CD4-positive, alpha-beta T cell treated with Interleukin-15 for 1 hour (primary cell): ENCODE results near the gene FAM78B.

Experiments used
- DNase-seq: peaks from one replicate; pipeline ENCODE4 v3.0.0-alpha.2; 2020

FAM78B gene

DNA sequence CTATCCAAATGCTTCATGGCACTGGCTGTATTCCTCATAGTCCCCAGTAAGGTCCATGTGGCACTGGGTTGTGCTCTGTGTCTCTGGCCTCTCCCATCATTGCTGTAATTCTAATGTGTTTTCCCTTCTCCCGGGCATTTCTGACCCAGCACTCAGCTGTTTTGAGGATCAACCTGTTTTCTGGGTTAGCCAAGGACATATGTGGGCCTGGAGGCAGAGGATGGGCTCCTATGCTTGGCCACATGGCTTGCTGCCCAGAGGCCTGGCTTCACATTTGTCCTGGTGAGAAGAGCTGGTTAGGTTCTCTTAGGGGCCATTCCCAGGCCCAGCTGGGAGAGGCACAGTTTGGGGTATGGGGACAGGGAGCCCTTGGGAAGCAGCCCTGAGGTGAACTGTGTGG is 103.1 kb downstream of the FAM78B start:
- DNase-seq = no peak

DNA sequence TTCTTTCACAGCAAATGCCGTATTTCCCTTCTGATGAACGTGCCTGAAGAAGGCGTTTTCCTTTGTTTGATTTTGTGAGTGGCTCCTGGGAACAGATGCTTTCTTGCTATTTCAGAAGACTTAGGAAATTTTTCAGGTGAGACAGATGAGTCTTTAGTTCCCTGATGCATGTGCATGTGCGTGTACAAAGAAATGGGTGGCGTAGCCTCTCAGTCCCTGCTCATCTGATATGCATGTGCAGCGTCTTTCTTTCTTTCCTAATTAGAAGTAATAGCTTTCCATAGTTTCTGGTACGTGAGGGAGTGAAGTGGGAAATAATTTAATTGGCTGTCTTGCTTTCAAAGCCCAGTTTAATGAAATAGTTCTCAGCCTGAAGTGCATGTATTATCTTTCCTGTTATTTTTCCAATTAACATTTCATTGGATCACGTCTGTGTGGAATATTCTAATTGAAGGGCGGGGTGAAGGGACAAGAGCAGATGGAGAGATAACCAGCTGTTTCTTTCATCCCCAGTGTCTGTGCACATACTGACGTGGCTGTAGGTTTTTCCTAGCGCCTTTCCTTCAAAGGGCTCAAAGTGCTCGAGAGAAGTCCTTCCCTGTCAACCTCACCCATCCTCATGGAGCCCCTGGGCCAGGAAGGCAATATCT is 104.3 kb downstream of the FAM78B start:
- DNase-seq = no peak

DNA sequence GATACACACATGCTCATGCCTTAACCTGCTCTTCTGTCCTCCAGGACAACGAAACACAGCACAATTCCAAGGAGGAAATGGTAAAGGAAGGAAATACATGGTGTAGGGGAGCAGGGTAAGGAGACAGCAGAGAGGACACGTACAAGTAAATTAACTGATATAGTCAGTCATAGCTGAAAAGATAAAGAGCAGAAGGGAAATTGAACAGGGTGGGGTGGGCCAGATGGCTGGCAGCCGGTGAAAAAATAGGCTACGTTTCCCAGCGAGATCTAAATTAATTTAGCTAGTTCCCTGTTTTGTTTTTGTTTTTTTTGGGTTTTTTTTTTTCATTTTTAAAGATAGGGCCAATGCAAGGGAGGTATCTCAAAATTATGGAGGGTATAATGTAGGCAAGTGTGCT is 109.2 kb downstream of the FAM78B start:
- DNase-seq = no peak

DNA sequence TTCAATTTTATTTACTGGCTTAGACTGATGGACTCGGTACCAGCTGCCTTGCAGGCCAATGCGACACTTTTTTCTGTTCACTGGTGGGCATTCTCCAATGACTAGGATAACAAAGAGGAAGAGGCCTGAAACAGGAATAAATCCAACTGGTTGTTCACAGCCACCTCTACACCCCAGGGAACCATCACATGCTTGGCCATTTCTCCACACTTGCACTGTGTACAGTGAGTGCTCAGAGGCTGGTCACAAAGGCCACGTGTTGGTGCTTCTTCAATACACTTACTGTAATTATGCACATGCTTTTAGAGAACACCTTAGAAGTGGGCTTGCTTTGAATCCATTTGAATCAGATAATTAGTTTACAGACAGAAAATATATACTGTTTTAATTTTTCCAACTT is 113.4 kb downstream of the FAM78B start:
- no peak for DNase-seq

DNA sequence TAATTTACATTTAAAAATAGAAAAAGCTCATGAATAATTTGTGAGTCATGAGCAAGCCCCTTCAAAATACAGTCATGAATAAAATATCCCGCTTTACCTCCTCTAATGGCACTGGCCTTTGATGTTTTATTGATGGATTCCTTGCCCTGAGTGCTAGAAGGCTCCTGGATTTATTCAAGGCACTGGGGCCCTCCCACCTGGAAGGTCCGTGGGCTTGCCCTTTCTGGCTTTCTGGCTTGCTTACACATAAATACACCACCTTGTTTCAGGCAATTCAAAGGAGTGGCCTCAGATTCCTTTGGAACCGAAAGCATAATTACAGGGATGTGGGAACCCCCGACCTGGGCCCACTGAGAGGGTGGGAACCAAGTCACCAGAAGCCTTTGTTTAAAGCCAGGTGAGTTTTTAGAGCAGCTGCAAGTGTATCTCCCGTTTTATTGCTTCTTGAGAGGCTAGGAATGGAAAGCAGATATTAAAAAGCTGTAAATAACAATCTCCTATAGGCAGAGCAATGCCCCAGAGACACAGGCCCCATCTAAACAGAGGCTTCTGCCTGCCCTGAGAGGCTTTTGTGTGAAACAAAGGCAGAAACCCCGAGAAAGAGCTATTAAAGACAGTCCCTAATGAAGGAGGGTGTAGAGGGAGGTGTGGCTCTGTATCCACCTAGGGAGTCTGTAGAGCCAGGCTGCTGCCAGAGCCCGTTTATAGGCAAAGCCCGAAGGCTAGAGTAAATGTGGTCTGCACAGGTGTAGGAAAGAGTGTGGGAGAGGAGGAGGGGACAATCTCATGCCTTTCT is 126.4 kb downstream of the FAM78B start:
- no peak for DNase-seq

DNA sequence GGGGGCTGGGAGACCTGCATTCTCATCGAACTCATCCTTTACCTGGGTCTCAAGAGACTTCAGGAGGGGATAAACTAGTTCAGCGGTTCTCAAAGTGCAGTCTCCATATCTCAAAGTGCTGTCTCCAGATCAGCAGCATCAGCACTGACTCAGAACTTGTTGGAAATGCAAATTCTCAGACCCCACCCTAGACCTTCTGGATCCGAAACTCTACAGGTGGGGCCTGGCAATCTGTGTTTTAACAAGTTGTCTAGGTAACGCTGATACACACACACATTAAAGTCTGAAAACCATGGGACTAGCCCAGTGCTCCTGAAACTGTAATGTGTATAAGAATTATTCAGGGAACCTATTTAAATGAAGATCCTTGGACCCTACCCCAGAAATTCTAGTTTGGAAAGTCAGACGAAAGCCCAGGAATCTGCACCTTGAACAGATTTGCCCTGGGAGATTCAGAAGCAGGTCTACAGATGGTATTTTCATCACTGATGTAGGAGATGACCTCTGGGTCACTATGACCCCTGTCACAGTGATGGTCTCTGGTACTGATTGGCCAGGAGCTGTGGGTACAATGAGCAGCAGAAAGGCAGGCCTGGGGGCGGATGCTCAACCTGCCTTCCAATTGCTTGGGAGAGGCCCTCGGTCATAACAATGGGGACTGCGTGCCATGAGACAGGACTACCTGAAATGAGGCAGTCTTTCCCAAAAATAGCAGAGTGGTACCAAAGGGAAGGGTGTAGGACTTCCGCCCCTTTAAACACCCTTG is 127.2 kb downstream of the FAM78B start:
- DNase-seq = no peak

DNA sequence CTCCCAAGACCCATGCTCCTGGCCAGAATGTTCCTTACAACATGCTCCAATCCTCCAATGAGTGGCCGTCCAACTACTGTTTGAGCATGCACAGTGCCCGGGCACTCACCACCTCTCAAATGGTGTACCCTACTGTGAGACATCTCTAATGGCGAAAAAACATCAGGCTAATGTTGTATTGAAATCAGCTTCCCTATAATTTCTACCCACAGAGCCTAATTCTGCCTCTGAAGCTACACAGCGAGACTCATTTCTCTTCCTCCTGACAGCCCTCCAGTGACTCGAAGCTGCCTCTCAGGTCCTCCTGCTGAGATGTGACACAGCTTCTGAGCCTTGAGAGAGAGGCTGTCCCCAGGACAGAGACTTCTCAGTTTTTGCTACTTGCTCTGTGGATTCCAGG is 130.7 kb downstream of the FAM78B start:
- no peak for DNase-seq

DNA sequence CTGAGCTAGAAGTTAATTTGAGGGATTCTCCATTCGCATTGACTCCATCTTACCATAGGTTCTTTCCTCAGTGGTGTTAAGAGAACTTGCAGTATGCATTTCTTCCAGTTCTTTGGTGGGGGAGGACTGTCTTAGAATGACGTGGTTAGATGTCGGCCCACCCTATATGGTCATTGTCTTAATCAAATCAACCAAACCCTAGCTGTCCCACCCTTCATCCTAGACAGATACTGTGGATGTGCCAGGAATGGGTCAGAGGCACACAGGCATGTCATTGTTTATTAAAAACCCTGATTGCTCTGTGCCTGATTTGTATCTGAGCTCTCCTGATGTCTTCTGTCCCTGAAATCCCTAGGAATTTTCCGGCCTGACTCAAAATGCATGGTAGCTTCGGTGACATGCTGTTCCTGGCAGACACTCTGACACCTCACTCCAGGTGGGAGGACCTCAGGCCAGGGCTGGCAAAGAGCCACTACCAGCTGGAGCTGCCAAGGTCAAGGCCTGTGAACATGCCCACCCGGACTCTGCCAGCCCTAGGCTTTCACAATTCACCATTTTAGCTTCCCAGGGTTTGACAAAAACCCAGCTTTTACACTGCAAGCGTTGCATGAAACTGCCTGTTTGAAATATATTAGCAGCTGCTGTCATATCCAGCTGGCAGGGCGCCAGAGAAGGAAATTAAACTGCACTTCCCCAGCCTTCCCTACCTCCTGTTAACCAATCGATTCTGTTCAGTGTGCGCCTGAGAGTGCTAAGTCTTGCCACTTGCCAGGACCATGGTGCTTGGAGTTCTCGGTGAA is 134.0 kb downstream of the FAM78B start:
- DNase-seq = no peak

DNA sequence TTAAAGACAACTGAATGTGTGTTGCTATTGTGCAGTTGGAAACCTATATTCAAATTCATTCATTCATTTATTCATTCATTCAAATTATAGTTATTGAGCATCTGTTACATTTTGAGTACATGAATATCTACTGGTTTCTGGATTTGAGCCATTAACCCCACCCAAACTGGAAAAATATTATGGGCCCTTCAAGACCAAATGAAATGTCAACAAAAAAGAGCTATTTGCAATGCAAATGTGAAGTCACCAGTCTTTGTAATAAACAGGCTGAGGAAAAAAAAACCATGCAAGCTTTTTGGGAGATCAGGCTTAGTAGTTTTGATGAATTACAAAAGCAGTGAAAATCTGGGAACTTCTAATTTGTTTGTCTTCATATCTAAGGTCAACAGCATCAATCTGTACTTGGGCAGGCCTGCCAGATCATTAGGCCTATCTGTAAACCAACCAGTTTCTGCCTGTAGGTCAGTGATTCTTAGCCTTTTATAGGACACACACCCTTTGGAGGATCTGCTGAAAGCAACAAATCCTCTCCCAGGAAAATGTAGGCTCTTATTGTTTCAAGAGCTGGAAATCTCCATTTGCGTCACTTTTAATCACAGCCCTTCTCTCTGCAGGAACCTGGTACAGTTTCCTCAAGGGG is 134.7 kb downstream of the FAM78B start:
- no peak for DNase-seq

DNA sequence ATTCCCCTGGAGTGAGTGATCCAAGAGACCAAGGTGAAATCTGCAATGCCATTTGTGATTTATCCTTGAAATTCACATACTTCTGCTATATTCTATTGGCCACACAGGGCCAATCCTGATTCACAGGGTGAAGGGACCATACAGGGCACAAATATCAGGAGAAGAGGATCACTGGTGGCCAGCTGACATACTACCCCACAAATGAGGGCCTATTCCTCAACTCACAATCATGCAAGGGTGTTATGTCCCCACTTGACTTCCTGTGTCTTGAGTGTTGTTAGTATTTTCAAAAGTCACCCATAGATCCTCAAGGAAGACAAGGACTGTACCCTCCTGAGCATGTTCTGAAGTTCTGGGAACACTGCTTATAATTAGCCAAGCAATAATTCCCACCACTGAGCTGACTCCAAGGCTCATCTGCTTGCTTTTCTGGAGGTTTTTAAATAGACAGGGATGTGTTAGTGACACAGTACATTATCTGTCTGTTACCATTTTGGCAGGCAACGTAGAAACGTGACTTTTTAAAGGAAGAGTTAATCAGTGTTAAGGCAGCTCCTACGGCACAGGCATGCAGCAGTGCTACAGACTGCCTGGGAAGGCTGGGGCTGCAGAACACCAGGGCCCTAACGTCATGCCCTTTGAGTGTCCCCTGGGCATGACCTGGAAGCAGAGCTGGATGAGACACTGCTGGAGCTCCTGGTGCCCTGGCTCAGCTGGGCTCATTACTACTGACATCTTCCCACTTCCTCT is 137.4 kb downstream of the FAM78B start:
- no peak for DNase-seq

DNA sequence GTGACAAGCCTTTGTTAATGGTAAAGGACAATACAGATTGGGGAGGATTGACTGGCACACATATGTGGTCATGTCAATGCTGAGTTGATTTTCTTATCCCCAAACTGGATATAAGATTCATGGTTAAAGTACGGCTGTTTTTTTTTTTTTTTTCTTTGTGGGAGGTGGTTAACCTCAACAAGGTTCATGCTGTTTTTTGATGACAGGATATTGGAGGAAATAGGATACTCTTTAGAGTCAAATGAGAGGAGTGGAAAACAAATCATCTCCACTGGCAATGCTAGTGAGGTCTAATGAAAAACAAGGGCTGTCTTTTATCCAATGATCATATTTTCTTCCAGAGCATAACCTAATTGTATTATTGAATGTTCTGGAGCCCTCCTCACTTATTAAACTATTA is 140.2 kb downstream of the FAM78B start:
- DNase-seq = no peak

DNA sequence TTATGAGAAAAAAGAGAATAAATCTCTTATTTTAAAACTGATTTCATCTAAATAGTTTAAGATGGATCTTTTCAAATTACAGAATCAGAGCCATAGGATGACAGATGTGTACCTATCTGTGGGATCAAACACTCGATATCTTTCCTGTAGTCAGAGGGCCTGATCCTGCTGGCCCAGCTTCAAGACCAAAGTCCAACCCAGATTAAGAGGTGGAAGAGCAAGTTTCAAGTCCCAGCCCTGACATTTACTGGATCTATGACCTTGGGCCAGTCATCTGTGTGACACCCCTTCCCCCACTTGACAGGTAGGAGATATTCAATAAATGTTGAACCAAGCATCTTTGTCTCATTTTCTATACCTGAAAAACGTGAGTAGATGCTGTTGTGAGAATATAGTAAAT is 140.7 kb downstream of the FAM78B start:
- DNase-seq = no peak

DNA sequence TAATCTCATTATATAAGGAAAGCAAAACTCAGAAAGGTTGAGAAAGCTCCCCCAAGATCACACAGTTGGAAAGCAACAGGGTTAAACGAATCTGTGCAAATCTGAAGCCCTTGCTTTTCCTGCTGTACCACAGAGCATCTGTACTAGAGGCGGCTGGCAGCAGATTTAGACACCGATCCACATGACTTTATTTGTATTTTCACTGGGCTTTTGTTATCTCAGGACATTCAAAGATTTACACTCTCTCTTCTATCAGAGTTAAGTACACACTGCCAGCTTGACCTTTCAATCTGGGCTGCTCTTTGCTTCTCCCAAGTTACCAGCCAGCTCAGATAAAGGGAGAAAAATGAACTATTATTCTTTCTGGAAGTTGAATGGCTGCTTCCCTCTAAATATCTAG is 146.6 kb downstream of the FAM78B start:
- DNase-seq = no peak
